Stimulated activated naive B cell treated with anti-CD40 and anti-IgM and Interleukin-4, amounts not matched to agents 10 μg/mL and 1 μg/mL and 100 μg/mL, for 72 hours (primary cell): Measurements from ENCODE around the gene ZNF148.

Source experiments
- ATAC-seq, 2 donors: fragments of 150-1000 bp; cut with Tn5 transposase; replicated peaks; 2 replicates each; pipeline ENCODE4 v1.10.0; 2021; ENCODE audit warnings: moderate library complexity in 1 of 2
- DNase-seq: peaks from one replicate; pipeline ENCODE4 v3.0.0; 2021
- H3K27ac Mint-ChIP-seq: one replicate; pipeline ENCODE4 v1.8.0; 2022; ENCODE audit warnings: mild to moderate bottlenecking, mixed read lengths
- H3K27me3 Mint-ChIP-seq, 2 donors: one replicate each; pipeline ENCODE4 v1.8.0; 2022; ENCODE audit warnings: mixed read lengths in 2 of 2
- H3K36me3 Mint-ChIP-seq, 2 donors: one replicate each; pipeline ENCODE4 v1.8.0; 2022; ENCODE audit warnings: mixed read lengths in 2 of 2, mild to moderate bottlenecking in 1 of 2
- H3K4me1 Mint-ChIP-seq, 2 donors: one replicate each; pipeline ENCODE4 v1.8.0; 2022; ENCODE audit warnings: mixed read lengths in 2 of 2, mild to moderate bottlenecking in 1 of 2
- H3K4me3 Mint-ChIP-seq, 2 donors: one replicate each; pipeline ENCODE4 v1.8.0; 2022; ENCODE audit warnings: mild to moderate bottlenecking in 2 of 2, mixed read lengths in 2 of 2, moderate library complexity in 1 of 2
- H3K9me3 Mint-ChIP-seq, 2 donors: one replicate each; pipeline ENCODE4 v1.8.0; 2022; ENCODE audit warnings: mixed read lengths in 2 of 2, mild to moderate bottlenecking in 1 of 2

The ZNF148 gene

DNA sequence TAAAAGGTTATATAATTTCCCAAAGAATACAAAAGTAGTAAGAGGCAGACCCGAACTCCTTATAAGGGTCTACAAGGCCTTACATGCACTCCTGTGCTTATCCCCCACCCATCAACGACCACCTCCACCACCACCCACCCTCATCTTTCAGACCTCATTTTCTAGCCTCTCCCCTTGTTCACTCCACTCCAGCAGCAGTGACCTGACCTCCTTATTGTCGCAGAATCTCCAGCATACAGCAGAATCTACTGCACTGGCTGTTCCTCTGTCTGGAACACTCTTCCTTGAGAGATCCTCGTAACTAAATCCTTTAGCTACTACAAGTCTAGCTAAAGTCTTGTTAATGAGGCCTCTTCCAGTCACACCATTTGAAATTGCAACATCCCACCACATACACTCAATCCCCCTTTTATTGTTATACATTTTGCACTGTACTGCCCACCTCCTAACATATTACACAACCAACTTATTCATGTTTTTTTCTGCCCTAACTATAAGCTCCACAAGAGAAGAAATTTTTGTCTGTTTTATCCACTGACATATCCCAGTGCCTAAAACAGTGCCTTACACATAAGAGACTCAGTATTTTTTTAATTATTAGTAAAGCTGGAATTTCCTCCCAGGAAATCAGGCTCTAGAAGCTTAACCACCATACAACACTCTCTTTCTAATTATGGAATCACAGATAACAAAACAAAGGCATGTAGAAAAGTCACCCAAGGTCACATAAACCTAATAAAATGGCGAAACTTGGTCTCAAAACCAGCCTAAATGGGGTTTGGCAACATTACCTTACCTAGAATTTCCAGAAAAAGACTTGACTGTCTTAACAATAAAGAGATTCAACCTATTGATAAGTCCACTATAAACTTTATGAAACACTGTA is 40.2 kb downstream of the ZNF148 start:
- H3K9me3 Mint-ChIP-seq = peaks cover 7 to 8% of the 10 kb centered on the region in 2 donors
- peaks cover 21 to 37% of the 10 kb centered on the region in 2 donors for H3K4me1 Mint-ChIP-seq
- no peak overlapping the region for H3K4me3 Mint-ChIP-seq
- DNase-seq (no peak), ATAC-seq (no peak)
- no peaks in the 10 kb centered on the region for H3K27me3 Mint-ChIP-seq
- peaks cover 17 to 23% of the 10 kb centered on the region in 2 donors for H3K36me3 Mint-ChIP-seq
- peak overlapping the region; percentile 0 for H3K27ac Mint-ChIP-seq

DNA sequence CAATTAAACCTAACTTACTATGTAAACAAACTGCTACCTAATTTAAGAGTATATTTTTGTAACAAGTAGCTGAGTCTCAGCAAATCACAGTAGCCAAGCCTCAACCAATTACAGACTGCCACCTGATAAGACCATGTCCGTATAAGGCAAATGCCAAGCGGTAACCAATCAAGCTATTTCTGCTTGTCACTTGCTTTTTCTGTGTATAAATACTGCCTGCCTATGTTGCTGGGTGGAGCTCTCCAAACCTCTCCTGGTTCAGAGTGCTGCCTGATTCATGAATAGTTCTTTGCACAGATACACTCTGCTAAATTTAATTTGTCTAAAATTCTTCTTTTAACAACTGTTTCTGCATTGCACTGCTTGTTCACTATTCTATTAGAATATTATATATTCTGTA is 42.6 kb downstream of the ZNF148 start:
- ATAC-seq (no peak), DNase-seq (no peak)
- Mint-ChIP-seq H3K4me3 (no peak overlapping the region), H3K9me3 (peaks cover 5 to 7% of the 10 kb centered on the region in 2 donors), H3K27ac (no peak overlapping the region), H3K27me3 (no peaks in the 10 kb centered on the region), H3K4me1 (peaks cover 14 to 30% of the 10 kb centered on the region in 2 donors), H3K36me3 (peaks cover 13 to 20% of the 10 kb centered on the region in 2 donors)

DNA sequence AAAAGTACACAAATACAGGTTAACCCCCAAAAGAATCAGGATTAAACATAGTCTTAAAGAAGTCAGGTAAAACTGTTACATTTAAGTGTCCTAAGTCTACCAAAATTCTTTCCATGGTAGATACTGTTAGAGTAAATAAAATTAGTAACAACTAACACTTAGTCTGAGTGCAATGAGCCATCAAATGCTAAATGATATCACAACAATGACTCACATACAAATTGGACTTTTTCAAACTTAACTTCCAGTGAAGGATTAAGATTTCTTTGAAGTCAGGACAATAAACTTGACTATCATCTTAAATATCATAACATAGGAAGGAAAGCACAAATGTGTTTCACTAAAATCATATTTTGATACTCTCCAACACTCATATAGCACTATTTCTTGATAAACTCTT is 43.9 kb downstream of the ZNF148 start:
- H3K27me3 Mint-ChIP-seq = no peaks in the 10 kb centered on the region
- H3K9me3 Mint-ChIP-seq = peaks cover 5 to 7% of the 10 kb centered on the region in 2 donors

DNA sequence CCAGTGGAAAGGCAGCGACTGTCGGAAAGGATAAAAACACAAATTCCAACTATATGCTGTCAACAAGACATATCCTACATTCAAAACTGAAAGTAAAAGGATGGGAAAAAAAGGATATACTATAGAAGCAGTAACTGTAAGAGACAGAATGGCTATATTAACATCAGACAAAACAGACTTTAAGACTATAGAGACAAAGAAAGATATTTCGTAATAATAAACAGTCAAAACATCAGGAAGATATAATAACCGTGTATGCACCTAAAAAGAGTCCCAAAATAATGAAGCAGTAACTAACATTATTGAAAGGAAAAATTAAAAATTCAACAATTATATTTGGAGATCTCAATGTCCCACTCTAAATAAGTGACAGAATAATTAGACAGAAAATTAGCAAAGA is 48.2 kb downstream of the ZNF148 start:
- Mint-ChIP-seq H3K27ac (no peak overlapping the region), H3K27me3 (no peaks in the 10 kb centered on the region), H3K36me3 (peaks cover 21 to 40% of the 10 kb centered on the region in 2 donors), H3K4me1 (peaks cover 2 to 7% of the 10 kb centered on the region in 2 donors), H3K9me3 (peaks cover 3 to 8% of the 10 kb centered on the region in 2 donors), H3K4me3 (no peak overlapping the region)
- no peak for ATAC-seq
- no peak for DNase-seq

More for the DNA sequence above, 43.9 kb downstream of the ZNF148 start:
- Mint-ChIP-seq H3K4me1 (peaks cover 11 to 24% of the 10 kb centered on the region in 2 donors), H3K36me3 (peaks cover 17 to 27% of the 10 kb centered on the region in 2 donors), H3K4me3 (no peak overlapping the region), H3K27ac (peak overlapping the region; percentile 14)
- ATAC-seq = no peak
- no peak for DNase-seq

DNA sequence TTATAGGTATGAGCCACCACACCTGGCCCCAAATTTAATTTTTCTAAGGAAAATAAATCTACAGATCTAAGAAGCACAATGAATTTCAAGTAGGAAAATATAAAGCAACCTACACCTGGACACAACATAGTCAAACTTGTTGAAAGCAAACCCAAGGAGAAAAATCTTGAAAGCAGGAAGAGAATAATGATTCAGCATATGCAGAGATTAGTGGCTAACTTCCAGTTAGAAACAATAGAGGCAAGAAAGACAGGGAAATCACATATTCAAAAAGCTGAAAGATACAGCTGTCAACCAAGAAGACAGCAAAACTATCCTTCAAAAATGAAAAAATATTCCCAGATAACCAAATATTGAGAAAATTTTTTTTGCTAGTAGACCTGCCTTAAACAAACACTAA is 49.4 kb downstream of the ZNF148 start:
- peaks cover 19 to 37% of the 10 kb centered on the region in 2 donors for H3K36me3 Mint-ChIP-seq
- no peak overlapping the region for H3K4me3 Mint-ChIP-seq
- no peaks in the 10 kb centered on the region for H3K27me3 Mint-ChIP-seq
- peaks cover 0 to 7% of the 10 kb centered on the region in 2 donors for H3K4me1 Mint-ChIP-seq
- ATAC-seq = no peak
- H3K9me3 Mint-ChIP-seq = peaks cover 3 to 8% of the 10 kb centered on the region in 2 donors
- no peak overlapping the region for H3K27ac Mint-ChIP-seq
- no peak for DNase-seq

DNA sequence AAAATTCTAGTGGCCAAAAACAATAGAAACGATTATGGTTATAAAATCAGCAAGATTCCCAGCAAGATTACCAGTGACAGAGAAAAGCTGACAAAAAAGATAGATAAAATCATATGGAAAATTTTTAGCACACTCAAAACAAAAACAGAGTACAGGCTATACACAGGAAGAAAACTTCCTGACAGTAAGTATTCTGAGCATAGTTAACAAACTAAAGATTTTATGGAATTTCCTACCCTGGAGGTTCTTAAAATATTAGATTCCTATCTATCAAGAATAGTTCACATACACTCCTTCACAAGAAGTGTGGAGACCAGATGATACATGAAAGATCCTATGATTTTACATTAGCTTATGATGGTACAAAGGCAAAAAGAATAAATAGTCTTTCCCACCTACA is 50.8 kb downstream of the ZNF148 start:
- no peak for DNase-seq
- Mint-ChIP-seq H3K4me1 (peaks cover 0 to 13% of the 10 kb centered on the region in 2 donors), H3K27me3 (no peaks in the 10 kb centered on the region), H3K4me3 (no peak overlapping the region), H3K27ac (no peak overlapping the region), H3K9me3 (peaks cover 3 to 8% of the 10 kb centered on the region in 2 donors), H3K36me3 (peaks cover 19 to 42% of the 10 kb centered on the region in 2 donors)
- ATAC-seq = no peak

DNA sequence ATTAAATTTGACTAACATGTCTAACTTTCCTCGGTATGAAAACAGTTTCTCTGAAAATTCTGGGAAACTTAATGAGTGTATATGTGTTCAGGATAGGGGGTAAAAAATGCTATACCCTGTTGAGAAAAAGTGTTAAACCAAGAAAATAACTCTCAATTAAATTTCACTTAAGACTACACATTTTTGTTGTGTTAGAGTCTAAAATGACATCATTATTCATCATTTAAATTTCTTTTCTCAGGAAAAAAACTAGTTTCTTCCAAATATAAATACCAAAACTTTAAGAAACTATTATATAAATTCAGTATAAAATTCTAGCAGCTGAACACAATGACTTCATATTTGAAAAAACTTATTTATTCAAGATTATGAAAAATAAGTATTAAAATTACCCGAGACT is 52.2 kb downstream of the ZNF148 start:
- Mint-ChIP-seq H3K9me3 (peaks cover 3 to 8% of the 10 kb centered on the region in 2 donors), H3K4me1 (peaks cover 9 to 23% of the 10 kb centered on the region in 2 donors), H3K27me3 (no peaks in the 10 kb centered on the region), H3K36me3 (peaks cover 19 to 45% of the 10 kb centered on the region in 2 donors), H3K27ac (no peak overlapping the region), H3K4me3 (no peak overlapping the region)
- ATAC-seq = no peak
- DNase-seq = no peak

DNA sequence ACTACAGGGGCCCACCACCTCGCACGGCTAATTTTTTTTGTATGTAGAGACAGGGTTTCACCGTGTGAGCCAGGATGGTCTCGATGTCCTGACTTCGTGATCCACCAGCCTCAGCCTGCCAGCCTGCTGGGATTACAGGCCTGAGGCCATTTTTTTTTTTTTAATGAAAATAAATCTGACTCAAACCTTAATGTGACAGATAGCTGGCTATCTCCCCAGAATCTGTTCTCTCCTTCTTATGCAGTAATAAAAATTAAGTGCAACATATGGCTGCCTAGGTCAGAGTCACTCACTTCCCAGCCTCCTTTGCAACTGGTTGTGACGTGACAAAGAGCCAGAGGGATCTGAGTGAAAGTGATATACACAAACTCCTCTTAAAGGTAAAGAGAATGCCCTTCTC is 53.0 kb downstream of the ZNF148 start:
- no peaks in the 10 kb centered on the region for H3K27me3 Mint-ChIP-seq
- DNase-seq (no peak), ATAC-seq (no peak)
- no peak overlapping the region for H3K27ac Mint-ChIP-seq
- peaks cover 21 to 44% of the 10 kb centered on the region in 2 donors for H3K36me3 Mint-ChIP-seq
- H3K9me3 Mint-ChIP-seq = peaks cover 3 to 8% of the 10 kb centered on the region in 2 donors
- no peak overlapping the region for H3K4me3 Mint-ChIP-seq
- H3K4me1 Mint-ChIP-seq = peaks cover 9 to 27% of the 10 kb centered on the region in 2 donors

DNA sequence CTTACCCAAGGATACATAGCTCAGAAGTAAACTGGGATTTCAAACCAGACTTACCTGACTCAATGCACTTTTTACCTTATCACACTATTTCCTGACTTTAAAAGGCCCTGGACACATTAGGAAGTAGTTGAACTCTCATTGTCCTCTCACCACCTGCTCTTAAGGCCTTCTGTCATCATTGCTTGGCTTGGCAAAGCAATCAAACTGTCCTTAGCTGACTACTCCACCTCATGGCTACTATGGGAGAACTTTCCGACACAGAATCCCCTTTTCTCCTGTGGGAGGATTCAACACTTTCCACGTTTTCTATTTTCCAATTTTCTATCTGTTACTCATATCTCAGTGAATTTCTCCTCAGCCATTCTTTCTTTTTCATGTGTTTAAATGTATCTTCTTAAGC is 55.4 kb downstream of the ZNF148 start:
- H3K4me1 Mint-ChIP-seq = peaks cover 17 to 38% of the 10 kb centered on the region in 2 donors
- no peaks in the 10 kb centered on the region for H3K27me3 Mint-ChIP-seq
- no peak for DNase-seq
- H3K36me3 Mint-ChIP-seq = peaks cover 19 to 37% of the 10 kb centered on the region in 2 donors
- no peak overlapping the region for H3K4me3 Mint-ChIP-seq
- no peak for ATAC-seq
- no peak overlapping the region for H3K27ac Mint-ChIP-seq
- peaks cover 0 to 3% of the 10 kb centered on the region in 2 donors for H3K9me3 Mint-ChIP-seq

DNA sequence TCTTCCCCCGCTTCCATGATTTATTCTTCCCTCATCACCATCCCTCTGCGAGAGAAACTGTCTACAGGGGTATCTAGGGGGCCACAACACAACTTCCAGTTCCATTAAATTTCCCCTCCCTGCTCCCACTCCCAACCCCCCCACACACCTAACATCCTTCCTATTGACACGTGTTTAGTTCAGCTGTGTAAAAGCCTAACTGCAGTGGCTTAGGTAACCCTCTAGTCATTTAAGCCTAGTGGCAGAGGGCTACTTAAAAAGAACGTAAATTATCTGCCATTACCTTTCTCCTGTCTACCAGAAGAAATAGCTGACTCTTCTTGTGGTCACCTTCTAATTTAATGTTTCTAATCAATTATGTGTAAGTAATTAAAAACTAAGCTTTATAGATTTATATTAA is 56.3 kb downstream of the ZNF148 start:
- no peak for DNase-seq
- no peaks in the 10 kb centered on the region for H3K27me3 Mint-ChIP-seq
- H3K9me3 Mint-ChIP-seq = peaks cover 0 to 3% of the 10 kb centered on the region in 2 donors

DNA sequence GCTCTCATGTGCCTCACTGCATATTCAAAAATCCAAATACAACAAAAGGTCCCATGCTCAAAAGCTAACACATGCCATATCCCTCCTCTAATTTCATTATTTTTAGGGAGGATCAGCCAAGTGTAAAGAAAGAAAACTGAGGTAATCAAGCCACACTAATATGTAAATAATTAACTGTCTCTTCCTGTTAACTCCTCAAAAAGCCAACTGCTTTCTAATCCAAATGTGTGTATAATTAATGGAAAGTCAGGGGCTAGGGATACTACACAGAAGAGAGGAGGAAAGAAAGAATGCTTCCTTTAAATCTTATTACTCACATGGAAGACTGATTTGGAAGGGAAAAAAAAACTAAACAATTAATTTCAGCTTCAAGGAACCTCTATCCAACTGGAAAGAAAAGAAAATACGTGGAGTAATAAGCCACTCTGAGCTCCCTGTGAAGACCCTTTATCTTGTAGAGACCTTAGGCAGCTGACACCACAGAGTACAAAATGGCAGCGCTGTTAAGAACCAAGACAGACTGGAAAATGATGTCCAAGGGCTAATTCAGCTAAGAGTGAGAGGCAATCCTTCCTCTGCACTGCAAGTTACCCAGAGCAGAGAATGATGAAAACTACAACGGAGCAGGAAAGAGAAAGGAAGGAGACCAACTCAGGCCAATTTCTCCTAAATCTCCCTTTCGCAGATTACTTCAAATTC is 56.8 kb downstream of the ZNF148 start:
- H3K4me1 Mint-ChIP-seq = peaks cover 18 to 40% of the 10 kb centered on the region in 2 donors
- H3K36me3 Mint-ChIP-seq = peaks cover 18 to 35% of the 10 kb centered on the region in 2 donors
- DNase-seq (no peak), ATAC-seq (no peak)
- H3K9me3 Mint-ChIP-seq = peaks cover 0 to 3% of the 10 kb centered on the region in 2 donors
- H3K27ac Mint-ChIP-seq = no peak overlapping the region
- H3K27me3 Mint-ChIP-seq = no peaks in the 10 kb centered on the region
- no peak overlapping the region for H3K4me3 Mint-ChIP-seq

More for the DNA sequence above, 56.3 kb downstream of the ZNF148 start:
- no peak overlapping the region for H3K27ac Mint-ChIP-seq
- ATAC-seq = no peak
- peaks cover 17 to 38% of the 10 kb centered on the region in 2 donors for H3K4me1 Mint-ChIP-seq
- peaks cover 19 to 39% of the 10 kb centered on the region in 2 donors for H3K36me3 Mint-ChIP-seq
- no peak overlapping the region for H3K4me3 Mint-ChIP-seq

DNA sequence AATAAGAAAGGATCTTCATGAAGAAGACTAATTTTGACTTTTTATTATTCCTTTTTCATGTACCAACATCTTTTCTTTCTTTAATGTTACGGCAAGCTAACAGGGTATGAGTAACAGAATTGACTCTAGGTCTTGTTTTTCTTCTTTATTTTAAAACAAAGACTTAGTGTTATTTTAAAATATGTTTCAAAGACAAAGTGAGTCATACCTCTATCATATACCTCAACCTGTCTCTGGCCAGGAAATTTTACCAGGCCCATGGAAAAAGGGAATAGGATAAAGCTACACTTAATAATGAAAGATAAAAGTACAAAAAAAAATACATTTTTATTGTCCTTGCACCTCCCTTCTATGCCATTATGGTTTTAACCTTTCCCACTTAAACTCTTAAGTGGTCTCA is 57.4 kb downstream of the ZNF148 start:
- H3K4me3 Mint-ChIP-seq = no peak overlapping the region
- peaks cover 20 to 37% of the 10 kb centered on the region in 2 donors for H3K36me3 Mint-ChIP-seq
- peaks cover 0 to 3% of the 10 kb centered on the region in 2 donors for H3K9me3 Mint-ChIP-seq
- H3K27me3 Mint-ChIP-seq = no peaks in the 10 kb centered on the region
- ATAC-seq (no peak), DNase-seq (no peak)
- no peak overlapping the region for H3K27ac Mint-ChIP-seq
- peaks cover 19 to 43% of the 10 kb centered on the region in 2 donors for H3K4me1 Mint-ChIP-seq

DNA sequence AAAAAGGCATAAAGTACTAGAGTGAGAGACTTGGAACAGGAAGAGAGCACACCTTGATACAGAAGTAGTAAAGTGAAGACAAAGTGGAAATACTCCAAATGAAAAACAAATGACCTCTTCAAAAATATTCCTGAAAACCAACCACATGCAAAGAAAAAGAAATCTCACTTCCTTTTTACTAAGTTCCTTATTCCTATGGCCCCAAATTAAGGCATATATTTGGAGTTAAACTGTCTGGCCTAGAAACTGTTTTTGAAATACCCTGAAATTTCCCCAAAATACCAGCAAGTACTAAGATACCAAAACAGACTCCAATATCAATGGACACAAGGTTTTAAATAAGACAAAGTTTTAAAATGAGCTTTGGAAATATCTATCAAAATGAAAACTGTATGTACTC is 58.2 kb downstream of the ZNF148 start:
- DNase-seq = no peak
- peaks cover 0 to 6% of the 10 kb centered on the region in 2 donors for H3K9me3 Mint-ChIP-seq
- peak in 1 of 2 donors; percentile 58 for ATAC-seq
- H3K36me3 Mint-ChIP-seq = peaks cover 28 to 41% of the 10 kb centered on the region in 2 donors
- no peaks in the 10 kb centered on the region for H3K27me3 Mint-ChIP-seq
- peaks cover 23 to 48% of the 10 kb centered on the region in 2 donors for H3K4me1 Mint-ChIP-seq
- peak overlapping the region; percentile 47 for H3K27ac Mint-ChIP-seq
- H3K4me3 Mint-ChIP-seq = peak overlapping the region; percentile 34 to 53

DNA sequence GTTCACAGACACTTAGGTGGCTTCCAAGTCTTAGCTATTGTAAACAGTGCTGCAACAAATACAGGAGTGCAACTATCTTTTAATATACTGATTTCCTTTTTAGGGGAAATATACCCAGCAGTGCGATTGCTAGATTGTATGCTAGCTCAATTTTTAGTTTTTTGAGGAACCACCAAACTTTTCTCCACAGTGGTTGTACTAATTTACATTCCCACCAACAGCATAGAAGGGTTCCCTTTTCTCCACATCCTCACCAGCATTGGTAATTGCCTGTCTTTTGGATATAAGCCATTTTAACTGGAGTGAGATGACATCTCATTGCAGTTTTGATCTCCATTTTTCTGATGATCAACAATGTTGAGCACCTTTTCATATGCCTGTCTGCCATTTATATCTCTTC is 58.9 kb downstream of the ZNF148 start:
- H3K9me3 Mint-ChIP-seq = peaks cover 0 to 7% of the 10 kb centered on the region in 2 donors
- H3K4me3 Mint-ChIP-seq = peak overlapping the region in 1 of 2 donors; percentile 34
- peaks cover 33 to 45% of the 10 kb centered on the region in 2 donors for H3K36me3 Mint-ChIP-seq
- ATAC-seq = no peak
- DNase-seq = no peak
- no peaks in the 10 kb centered on the region for H3K27me3 Mint-ChIP-seq
- peaks cover 26 to 48% of the 10 kb centered on the region in 2 donors for H3K4me1 Mint-ChIP-seq
- H3K27ac Mint-ChIP-seq = peak overlapping the region; percentile 47
